Parathyroid adenoma (tissue), 2 donors: ENCODE measurements around the gene RAB33B.

Experiments used
- H2AFZ ChIP-seq: fragments of 300-600 bp; sonication (generic); one replicate; pipeline ENCODE4 v1.7.0; 2017; ENCODE audit warnings: antibody characterized with exemption, mild to moderate bottlenecking
- H3K27ac ChIP-seq: fragments of 300-600 bp; sonication (generic); one replicate; pipeline ENCODE4 v1.7.0; 2017
- H3K27me3 ChIP-seq: fragments of 300-600 bp; sonication (generic); one replicate; pipeline ENCODE4 v1.7.0; 2017; ENCODE audit warnings: low read length; ENCODE audit not compliant: control insufficient read depth, insufficient read depth
- H3K36me3 ChIP-seq: fragments of 300-600 bp; sonication (generic); one replicate; pipeline ENCODE4 v1.7.0; 2017; ENCODE audit warnings: low read length; ENCODE audit not compliant: control insufficient read depth, insufficient read depth
- H3K4me1 ChIP-seq: fragments of 300-600 bp; sonication (generic); one replicate; pipeline ENCODE4 v1.7.0; 2017; ENCODE audit warnings: control low read depth
- H3K4me2 ChIP-seq: fragments of 300-600 bp; sonication (generic); one replicate; pipeline ENCODE4 v1.7.0; 2017; ENCODE audit warnings: low read length
- H3K4me3 ChIP-seq: fragments of 300-600 bp; sonication (generic); one replicate; pipeline ENCODE4 v1.7.0; 2017; ENCODE audit warnings: low read depth, low read length
- H3K79me2 ChIP-seq: fragments of 300-600 bp; sonication (generic); one replicate; pipeline ENCODE4 v1.7.0; 2017; ENCODE audit warnings: control low read depth
- H3K9ac ChIP-seq: fragments of 300-600 bp; sonication (generic); one replicate; pipeline ENCODE4 v1.7.0; 2017; ENCODE audit warnings: mild to moderate bottlenecking
- H3K9me3 ChIP-seq: fragments of 300-600 bp; sonication (generic); one replicate; pipeline ENCODE4 v1.7.0; 2017; ENCODE audit warnings: low read length; ENCODE audit not compliant: control insufficient read depth
- CTCF ChIP-seq: fragments of 300-600 bp; sonication (generic); IDR thresholded peaks from one replicate; pipeline ENCODE4 v1.7.0; 2017; ENCODE audit warnings: antibody characterized with exemption, mild to moderate bottlenecking
- donor health status: primary hyperparathyroidism.

RAB33B gene

DNA sequence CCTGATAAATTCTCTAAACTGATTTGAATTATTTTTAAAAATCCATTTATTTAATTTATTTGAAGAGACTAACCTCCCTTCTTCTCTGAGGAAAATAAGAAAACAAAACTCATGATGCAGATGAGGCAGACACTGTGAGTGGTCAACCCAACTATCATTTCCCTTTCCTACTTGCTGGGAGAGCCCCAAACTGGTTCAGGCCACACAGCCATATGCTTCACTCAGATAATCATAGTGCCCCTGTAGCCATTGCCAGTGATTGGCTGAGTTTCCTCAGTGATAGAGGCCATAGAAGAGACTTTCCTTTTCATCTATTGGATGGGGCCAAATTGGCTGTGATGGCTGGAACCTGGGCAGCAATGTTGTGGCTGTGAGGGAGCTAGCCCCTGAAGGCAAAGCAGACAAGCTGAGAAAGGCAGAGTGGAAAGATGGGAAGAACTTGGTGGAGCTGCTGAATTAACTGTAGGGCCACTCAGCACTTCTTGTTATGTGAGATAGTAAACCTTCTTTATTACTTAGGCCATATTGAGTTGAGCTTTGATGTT, 49.8 kb downstream of the RAB33B start:
- TF ChIP-seq CTCF, result no peak
- Histone ChIP-seq H2AFZ (no peak overlapping the region), H3K79me2 (no peaks in the 10 kb centered on the region), H3K9me3 (no peaks in the 10 kb centered on the region), H3K9ac (no peak overlapping the region), H3K4me3 (no peak overlapping the region), H3K36me3 (no peaks in the 10 kb centered on the region), H3K27me3 (no peaks in the 10 kb centered on the region), H3K4me2 (no peak overlapping the region), H3K4me1 (no peaks in the 10 kb centered on the region), H3K27ac (no peak overlapping the region)

- Histone ChIP-seq H3K4me2 (no peak overlapping the region), H3K27me3 (no peaks in the 10 kb centered on the region), H3K27ac (no peak overlapping the region), H3K4me3 (no peak overlapping the region), H3K36me3 (no peaks in the 10 kb centered on the region), H3K79me2 (no peaks in the 10 kb centered on the region), H3K4me1 (no peaks in the 10 kb centered on the region), H3K9me3 (no peaks in the 10 kb centered on the region), H2AFZ (no peak overlapping the region), H3K9ac (no peak overlapping the region)
- TF ChIP-seq CTCF, result no peak
Measured at GRCh38 chr4:139506774-139507173, 52.9 kb downstream of the RAB33B start.

GRCh38 chr4:139508581-139509237, 54.8 kb downstream of the RAB33B start:
- no peak for TF ChIP-seq CTCF
- no peak overlapping the region for H3K27ac ChIP-seq
- no peak overlapping the region for H3K4me2 ChIP-seq
- H3K9ac ChIP-seq, result no peak overlapping the region
- H3K9me3 ChIP-seq, result no peaks in the 10 kb centered on the region
- H3K4me1 ChIP-seq, result no peaks in the 10 kb centered on the region
- H3K36me3 ChIP-seq, result no peaks in the 10 kb centered on the region
- no peaks in the 10 kb centered on the region for H3K79me2 ChIP-seq
- no peaks in the 10 kb centered on the region for H3K27me3 ChIP-seq
- no peak overlapping the region for H3K4me3 ChIP-seq
- H2AFZ ChIP-seq, result no peak overlapping the region

GRCh38 chr4:139509727-139510410, 55.9 kb downstream of the RAB33B start:
- H3K27ac ChIP-seq, result no peak overlapping the region
- no peak for TF ChIP-seq CTCF
- H3K9ac ChIP-seq, result no peak overlapping the region
- no peak overlapping the region for H3K4me2 ChIP-seq
- H3K79me2 ChIP-seq, result no peaks in the 10 kb centered on the region
- H3K4me3 ChIP-seq, result no peak overlapping the region
- H2AFZ ChIP-seq, result no peak overlapping the region
- no peaks in the 10 kb centered on the region for H3K27me3 ChIP-seq
- no peaks in the 10 kb centered on the region for H3K4me1 ChIP-seq
- no peaks in the 10 kb centered on the region for H3K36me3 ChIP-seq
- H3K9me3 ChIP-seq, result no peaks in the 10 kb centered on the region
